ACC112 (cell line): Measurements from ENCODE around the gene ITGB2.

Experiments
- H2AFZ ChIP-seq: fragments of 200-600 bp; sonication (generic); one replicate; pipeline ENCODE4 v1.6.0; 2017; ENCODE audit warnings: antibody characterized with exemption, low read length; ENCODE audit not compliant: unreplicated experiment
- H3K27ac ChIP-seq: fragments of 200-600 bp; sonication (generic); 2 replicates; pipeline ENCODE4 v1.5.1; 2014; ENCODE audit warnings: low read depth, mild to moderate bottlenecking, antibody characterized with exemption, low read length, moderate library complexity
- H3K27me3 ChIP-seq: fragments of 200-600 bp; sonication (generic); 2 replicates; pipeline ENCODE4 v1.6.1; 2014; ENCODE audit warnings: mild to moderate bottlenecking, antibody characterized with exemption, low read length, moderate library complexity, mixed read lengths; ENCODE audit not compliant: insufficient read depth
- H3K36me3 ChIP-seq: fragments of 200-600 bp; sonication (generic); 2 replicates; pipeline ENCODE4 v1.6.1; 2016; ENCODE audit warnings: mild to moderate bottlenecking, antibody characterized with exemption, low read length, moderate library complexity, mixed read lengths; ENCODE audit not compliant: insufficient read depth
- H3K4me1 ChIP-seq: fragments of 200-600 bp; sonication (generic); one replicate; pipeline ENCODE4 v1.6.1; 2016; ENCODE audit warnings: low read length, mixed read lengths; ENCODE audit not compliant: insufficient read depth, unreplicated experiment, control insufficient read depth
- H3K4me3 ChIP-seq: fragments of 200-600 bp; sonication (generic); 2 replicates; pipeline ENCODE4 v1.5.1; 2014; ENCODE audit warnings: mild to moderate bottlenecking, low read depth, low read length
- H3K79me2 ChIP-seq: fragments of 200-600 bp; sonication (generic); one replicate; pipeline ENCODE4 v1.6.0; 2016; ENCODE audit warnings: low read length; ENCODE audit not compliant: control insufficient read depth, unreplicated experiment, insufficient read depth

ITGB2 gene

GRCh38 chr21:44953628-44954021, 32.9 kb upstream of the ITGB2 start:
- peaks cover 8% of the 10 kb centered on the region for H3K4me1 ChIP-seq
- no peak overlapping the region for H3K27ac ChIP-seq
- peaks cover 22% of the 10 kb centered on the region for H3K79me2 ChIP-seq
- H3K27me3 ChIP-seq, result no peaks in the 10 kb centered on the region
- H3K36me3 ChIP-seq, result no peaks in the 10 kb centered on the region
- H2AFZ ChIP-seq, result no peak overlapping the region
- no peak overlapping the region for H3K4me3 ChIP-seq

- H3K27ac ChIP-seq, result no peak overlapping the region
- H3K36me3 ChIP-seq, result no peaks in the 10 kb centered on the region
- H3K4me1 ChIP-seq, result peaks cover 4% of the 10 kb centered on the region
- H3K27me3 ChIP-seq, result no peaks in the 10 kb centered on the region
- H3K79me2 ChIP-seq, result peaks cover 22% of the 10 kb centered on the region
- no peak overlapping the region for H3K4me3 ChIP-seq
- no peak overlapping the region for H2AFZ ChIP-seq
Observed at GRCh38 chr21:44952929-44953627, 32.4 kb upstream of the ITGB2 start.

- peaks cover 2% of the 10 kb centered on the region for H3K4me1 ChIP-seq
- no peak overlapping the region for H3K27ac ChIP-seq
Observed at GRCh38 chr21:44952116-44952928, 31.6 kb upstream of the ITGB2 start.

GRCh38 chr21:44951186-44951915, 30.7 kb upstream of the ITGB2 start:
- Histone ChIP-seq H3K79me2 (peaks cover 36% of the 10 kb centered on the region), H3K4me3 (no peak overlapping the region), H3K4me1 (peaks cover 6% of the 10 kb centered on the region), H2AFZ (no peak overlapping the region), H3K36me3 (no peaks in the 10 kb centered on the region), H3K27me3 (no peaks in the 10 kb centered on the region), H3K27ac (no peak overlapping the region)

More at GRCh38 chr21:44952116-44952928, 31.6 kb upstream of the ITGB2 start:
- H2AFZ ChIP-seq, result no peak overlapping the region
- peaks cover 26% of the 10 kb centered on the region for H3K79me2 ChIP-seq
- no peaks in the 10 kb centered on the region for H3K27me3 ChIP-seq
- H3K4me3 ChIP-seq, result no peak overlapping the region
- H3K36me3 ChIP-seq, result no peaks in the 10 kb centered on the region

GRCh38 chr21:44950351-44950750, 29.7 kb upstream of the ITGB2 start:
- no peaks in the 10 kb centered on the region for H3K27me3 ChIP-seq
- no peak overlapping the region for H2AFZ ChIP-seq
- H3K4me1 ChIP-seq, result peaks cover 6% of the 10 kb centered on the region
- H3K4me3 ChIP-seq, result no peak overlapping the region
- peaks cover 41% of the 10 kb centered on the region for H3K79me2 ChIP-seq
- no peaks in the 10 kb centered on the region for H3K36me3 ChIP-seq
- H3K27ac ChIP-seq, result no peak overlapping the region

GRCh38 chr21:44949779-44950198, 29.1 kb upstream of the ITGB2 start:
- no peak overlapping the region for H3K4me3 ChIP-seq
- H3K36me3 ChIP-seq, result no peaks in the 10 kb centered on the region
- peaks cover 45% of the 10 kb centered on the region for H3K79me2 ChIP-seq
- H3K4me1 ChIP-seq, result peaks cover 6% of the 10 kb centered on the region
- no peak overlapping the region for H3K27ac ChIP-seq
- no peak overlapping the region for H2AFZ ChIP-seq
- H3K27me3 ChIP-seq, result no peaks in the 10 kb centered on the region

- H3K36me3 ChIP-seq, result no peaks in the 10 kb centered on the region
- H2AFZ ChIP-seq, result no peak overlapping the region
- H3K4me1 ChIP-seq, result peaks cover 6% of the 10 kb centered on the region
- H3K4me3 ChIP-seq, result no peak overlapping the region
- H3K27ac ChIP-seq, result no peak overlapping the region
- H3K79me2 ChIP-seq, result peaks cover 45% of the 10 kb centered on the region
- H3K27me3 ChIP-seq, result no peaks in the 10 kb centered on the region
Observed at GRCh38 chr21:44949161-44949778, 28.6 kb upstream of the ITGB2 start.

- H2AFZ ChIP-seq, result no peak overlapping the region
- H3K27me3 ChIP-seq, result no peaks in the 10 kb centered on the region
- peaks cover 42% of the 10 kb centered on the region for H3K79me2 ChIP-seq
- peaks cover 6% of the 10 kb centered on the region for H3K4me1 ChIP-seq
- H3K27ac ChIP-seq, result no peak overlapping the region
- no peaks in the 10 kb centered on the region for H3K36me3 ChIP-seq
- H3K4me3 ChIP-seq, result no peak overlapping the region
Observed at GRCh38 chr21:44948426-44949120, 27.9 kb upstream of the ITGB2 start.

GRCh38 chr21:44947930-44948331, 27.2 kb upstream of the ITGB2 start:
- Histone ChIP-seq H3K4me3 (no peak overlapping the region), H3K36me3 (no peaks in the 10 kb centered on the region), H2AFZ (no peak overlapping the region), H3K27ac (no peak overlapping the region), H3K79me2 (peaks cover 41% of the 10 kb centered on the region), H3K4me1 (peaks cover 6% of the 10 kb centered on the region), H3K27me3 (no peaks in the 10 kb centered on the region)
